Glutamatergic neuron (in vitro differentiated cells): Measurements from ENCODE around the gene IRF4. TPM values are rescaled to one million over a fixed set of nuclear protein-coding genes. Genes with fewer than 3 reads are reported as not detected.
A peak's percentile ranks its signal among the peaks of the same experiment; 100 is the strongest.
"Not testable (repeated sequence)": the region's sequence is repeated elsewhere in the genome, so short reads cannot be mapped to it uniquely, and the experiment has no call there.

ENCODE experiments used
- DNase-seq: peaks from one replicate; pipeline ENCODE4 v3.0.0; 2022
- H3K27ac Mint-ChIP-seq: one replicate; pipeline ENCODE4 v1.8.0; 2020; ENCODE audit warnings: mild to moderate bottlenecking, mixed read lengths, inconsistent platforms; ENCODE audit not compliant: unreplicated experiment
- H3K27me3 Mint-ChIP-seq: one replicate; pipeline ENCODE4 v1.8.0; 2020; ENCODE audit warnings: mild to moderate bottlenecking, moderate library complexity, mixed read lengths, inconsistent platforms; ENCODE audit not compliant: unreplicated experiment
- H3K36me3 Mint-ChIP-seq: one replicate; pipeline ENCODE4 v1.8.0; 2020; ENCODE audit warnings: mild to moderate bottlenecking, mixed read lengths, inconsistent platforms; ENCODE audit not compliant: unreplicated experiment
- H3K4me1 Mint-ChIP-seq: one replicate; pipeline ENCODE4 v1.8.0; 2020; ENCODE audit warnings: mild to moderate bottlenecking, low read depth, mixed read lengths, inconsistent platforms; ENCODE audit not compliant: unreplicated experiment
- H3K4me3 Mint-ChIP-seq: one replicate; pipeline ENCODE4 v1.8.0; 2020; ENCODE audit warnings: mild to moderate bottlenecking, mixed read lengths, inconsistent platforms; ENCODE audit not compliant: unreplicated experiment
- H3K9me3 Mint-ChIP-seq: one replicate; pipeline ENCODE4 v1.8.0; 2020; ENCODE audit warnings: mild to moderate bottlenecking, moderate library complexity, mixed read lengths, inconsistent platforms; ENCODE audit not compliant: unreplicated experiment
- total RNA-seq: library from RNA; stranded (reverse); fragmentation: NEBNext Ultra II Directional; extraction: Animal tissue kit (Norgen Biotek cat#: 25700); gene quantifications from one replicate; pipeline ENCODE4 v1.2.1, GENCODE V29; 2021; ENCODE audit not compliant: unreplicated experiment
- TF ChIP-seq, protein P1 (sequence below): fragments of 200-600 bp; sonication (generic); IDR thresholded peaks from one replicate; pipeline ENCODE4 v1.5.0; 2021; ENCODE audit not compliant: partially characterized antibody, unreplicated experiment

Gene IRF4
- total RNA-seq, 1 donor from 2014 or later: 0.37 TPM

DNA sequence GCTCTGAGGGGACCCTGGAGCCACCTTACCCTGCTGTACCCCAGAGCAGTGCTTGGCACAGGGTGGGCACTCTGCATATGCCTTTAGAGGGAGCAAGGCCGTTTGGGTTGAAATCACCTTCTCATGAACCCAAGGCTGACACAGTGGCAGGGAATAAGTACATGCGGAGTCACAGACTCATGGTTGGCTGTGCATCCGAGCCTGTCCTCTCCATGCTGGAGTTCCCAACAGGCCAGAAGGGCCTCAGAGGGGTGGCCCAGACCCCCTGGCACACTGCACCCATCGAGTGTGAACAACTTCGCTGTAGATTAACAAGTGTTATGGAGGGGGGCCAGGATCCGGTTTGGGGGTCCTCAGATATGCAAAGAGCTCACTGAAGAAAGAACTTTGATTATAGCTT lies 21.0 kb upstream of the IRF4 start:
- no peak for DNase-seq
- H3K27me3 Mint-ChIP-seq: peaks cover 34% of the 10 kb centered on the region
- TF ChIP-seq, protein P1, sequence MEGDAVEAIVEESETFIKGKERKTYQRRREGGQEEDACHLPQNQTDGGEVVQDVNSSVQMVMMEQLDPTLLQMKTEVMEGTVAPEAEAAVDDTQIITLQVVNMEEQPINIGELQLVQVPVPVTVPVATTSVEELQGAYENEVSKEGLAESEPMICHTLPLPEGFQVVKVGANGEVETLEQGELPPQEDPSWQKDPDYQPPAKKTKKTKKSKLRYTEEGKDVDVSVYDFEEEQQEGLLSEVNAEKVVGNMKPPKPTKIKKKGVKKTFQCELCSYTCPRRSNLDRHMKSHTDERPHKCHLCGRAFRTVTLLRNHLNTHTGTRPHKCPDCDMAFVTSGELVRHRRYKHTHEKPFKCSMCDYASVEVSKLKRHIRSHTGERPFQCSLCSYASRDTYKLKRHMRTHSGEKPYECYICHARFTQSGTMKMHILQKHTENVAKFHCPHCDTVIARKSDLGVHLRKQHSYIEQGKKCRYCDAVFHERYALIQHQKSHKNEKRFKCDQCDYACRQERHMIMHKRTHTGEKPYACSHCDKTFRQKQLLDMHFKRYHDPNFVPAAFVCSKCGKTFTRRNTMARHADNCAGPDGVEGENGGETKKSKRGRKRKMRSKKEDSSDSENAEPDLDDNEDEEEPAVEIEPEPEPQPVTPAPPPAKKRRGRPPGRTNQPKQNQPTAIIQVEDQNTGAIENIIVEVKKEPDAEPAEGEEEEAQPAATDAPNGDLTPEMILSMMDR: no peak
- H3K27ac Mint-ChIP-seq: no peak overlapping the region
- H3K4me3 Mint-ChIP-seq: peak overlapping the region; percentile 21
- peaks cover 15% of the 10 kb centered on the region for H3K36me3 Mint-ChIP-seq
- H3K9me3 Mint-ChIP-seq: peaks cover 35% of the 10 kb centered on the region
- H3K4me1 Mint-ChIP-seq: no peaks in the 10 kb centered on the region

DNA sequence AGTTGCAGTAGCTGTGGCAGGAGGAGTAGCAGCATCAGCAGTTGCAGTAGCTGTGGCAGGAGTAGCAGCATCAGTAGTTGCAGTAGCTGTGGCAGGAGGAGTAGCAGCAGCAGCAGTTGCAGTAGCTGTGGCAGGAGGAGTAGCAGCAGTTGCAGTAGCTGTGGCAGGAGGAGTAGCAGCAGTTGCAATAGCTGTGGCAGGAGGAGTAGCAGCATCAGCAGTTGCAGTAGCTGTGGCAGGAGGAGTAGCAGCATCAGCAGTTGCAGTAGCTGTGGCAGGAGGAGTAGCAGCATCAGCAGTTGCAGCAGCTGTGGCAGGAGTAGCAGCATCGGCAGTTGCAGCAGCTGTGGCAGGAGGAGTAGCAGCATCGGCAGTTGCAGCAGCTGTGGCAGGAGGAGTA lies 19.7 kb upstream of the IRF4 start:
- peaks cover 13% of the 10 kb centered on the region for H3K36me3 Mint-ChIP-seq
- peaks cover 33% of the 10 kb centered on the region for H3K27me3 Mint-ChIP-seq
- not testable (repeated sequence) for H3K4me1 Mint-ChIP-seq, DNase-seq, H3K27ac Mint-ChIP-seq, H3K4me3 Mint-ChIP-seq
- H3K9me3 Mint-ChIP-seq: peaks cover 39% of the 10 kb centered on the region

DNA sequence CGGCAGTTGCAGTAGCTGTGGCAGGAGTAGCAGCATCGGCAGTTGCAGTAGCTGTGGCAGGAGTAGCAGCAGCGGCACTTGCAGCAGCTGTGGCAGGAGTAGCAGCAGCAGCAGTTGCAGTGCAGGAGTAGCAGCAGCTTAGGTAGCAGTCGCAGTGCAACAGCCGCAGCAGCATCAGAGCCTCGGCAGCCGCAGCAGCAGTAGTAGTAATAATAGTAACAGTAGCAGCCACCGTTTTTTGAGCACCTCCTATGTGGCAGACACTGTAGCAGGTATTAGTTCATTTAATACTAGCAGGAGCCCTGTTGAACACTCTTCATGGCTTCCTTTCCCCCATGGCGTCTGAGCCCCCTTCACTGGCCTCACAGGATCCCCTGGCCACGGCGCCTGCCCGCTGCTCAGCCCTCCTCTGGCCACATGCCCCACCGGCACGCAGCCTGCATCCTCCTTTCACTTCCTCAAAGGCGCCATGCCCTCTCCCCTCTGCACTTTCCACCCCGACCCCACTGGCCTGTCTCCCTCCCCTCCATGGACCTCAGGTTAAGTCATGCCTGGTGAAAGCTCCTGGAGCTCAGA lies 19.1 kb upstream of the IRF4 start:
- Mint-ChIP-seq H3K9me3 (peaks cover 40% of the 10 kb centered on the region), H3K36me3 (peaks cover 13% of the 10 kb centered on the region), H3K4me1 (no peaks in the 10 kb centered on the region), H3K27ac (no peak overlapping the region), H3K27me3 (peaks cover 29% of the 10 kb centered on the region), H3K4me3 (no peak overlapping the region)
- DNase-seq: no peak
- TF ChIP-seq, protein P1: no peak

DNA sequence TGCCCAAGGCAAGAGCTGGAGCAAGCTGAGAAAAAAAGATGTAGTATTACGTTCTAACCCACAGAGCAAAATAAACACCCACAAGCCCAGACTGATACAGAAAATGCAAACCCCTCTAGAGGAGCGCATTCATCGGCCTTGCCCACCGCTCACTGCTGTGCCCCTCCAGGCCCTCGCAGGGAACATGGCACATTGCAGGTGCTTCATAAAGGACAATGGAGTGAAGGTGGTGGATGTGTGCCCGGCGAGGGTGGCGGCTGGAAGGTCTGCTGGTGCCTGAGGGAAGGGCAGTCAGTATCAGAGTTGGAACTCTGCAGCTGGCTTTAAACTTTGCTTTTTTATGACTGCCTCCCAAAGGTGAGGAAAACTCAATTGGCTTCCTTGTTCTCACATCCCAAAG lies 18.5 kb upstream of the IRF4 start:
- Mint-ChIP-seq H3K9me3 (peaks cover 37% of the 10 kb centered on the region), H3K27ac (no peak overlapping the region)

DNA sequence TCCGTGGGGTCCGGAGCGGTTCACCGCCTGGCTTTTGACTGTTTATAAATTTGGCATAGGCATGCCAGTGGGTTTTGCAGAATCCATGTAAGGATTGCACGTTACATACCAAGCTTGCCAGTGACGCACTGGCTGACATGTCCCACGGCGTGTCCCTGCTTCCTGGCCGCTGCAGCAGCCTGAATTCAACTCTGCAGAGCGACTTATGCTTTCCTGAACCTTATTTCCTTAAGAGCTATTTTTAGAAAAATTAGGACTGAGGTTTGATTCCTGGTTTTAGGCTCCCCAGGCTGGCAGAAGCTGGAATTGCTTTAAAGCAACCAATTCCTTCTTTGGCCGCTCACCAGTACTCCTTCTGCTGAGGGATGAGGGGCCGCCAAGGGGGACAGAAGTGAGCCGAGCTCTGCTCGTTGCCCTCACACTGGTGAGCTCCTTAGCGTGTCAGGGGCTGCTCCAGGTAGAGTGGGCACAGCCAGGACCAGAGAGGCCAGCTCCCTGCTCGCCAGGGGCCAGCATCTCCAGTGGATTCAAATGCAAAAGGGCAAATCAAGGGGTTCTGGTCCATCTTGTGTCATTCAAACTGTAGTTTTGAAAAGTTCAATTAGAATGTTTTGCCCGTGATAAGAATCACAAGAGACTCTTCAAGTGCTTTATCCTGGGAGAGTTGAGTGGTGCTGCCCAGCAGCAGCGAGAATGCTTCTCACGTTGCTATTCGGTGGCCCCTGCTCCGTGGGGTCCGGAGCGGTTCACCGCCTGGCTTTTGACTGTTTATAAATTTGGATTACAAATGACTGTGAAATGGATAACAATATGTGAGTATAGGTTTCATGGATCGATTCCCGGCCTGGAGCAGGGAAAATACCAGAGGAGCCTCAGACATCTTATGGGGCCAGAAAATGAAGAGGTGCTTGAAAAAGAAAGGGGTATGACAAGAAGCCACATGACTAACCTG lies 17.5 kb upstream of the IRF4 start:
- Mint-ChIP-seq H3K4me3 (no peak overlapping the region), H3K9me3 (peaks cover 41% of the 10 kb centered on the region), H3K27ac (no peak overlapping the region), H3K4me1 (no peaks in the 10 kb centered on the region), H3K36me3 (peaks cover 13% of the 10 kb centered on the region), H3K27me3 (peaks cover 23% of the 10 kb centered on the region)
- no peak for DNase-seq
- TF ChIP-seq, protein P1: no peak

More for the DNA sequence above, 18.5 kb upstream of the IRF4 start:
- Mint-ChIP-seq H3K4me1 (no peaks in the 10 kb centered on the region), H3K4me3 (no peak overlapping the region), H3K36me3 (peaks cover 13% of the 10 kb centered on the region), H3K27me3 (peaks cover 24% of the 10 kb centered on the region)
- TF ChIP-seq, protein P1: no peak
- DNase-seq: no peak
